Epithelial cell of proximal tubule (primary cell): ENCODE measurements around the gene CBFA2T3. TPM values are rescaled to one million over a fixed set of nuclear protein-coding genes. Genes with fewer than 3 reads are reported as not detected.
"Not testable (repeated sequence)": the region's sequence is repeated elsewhere in the genome, so short reads cannot be mapped to it uniquely, and the experiment has no call there.

Experiments used
- DNase-seq: peaks from one replicate; pipeline ENCODE4 v3.0.0-alpha.2; 2011; ENCODE audit warnings: low read depth
- H3K4me3 ChIP-seq: 2 replicates; pipeline ENCODE4 v1.5.1; 2011; ENCODE audit warnings: low read depth, mild to moderate bottlenecking, low read length
- total RNA-seq: library from RNA; depleted of rRNA; stranded (reverse); fragments of >200 nt; gene quantifications from 2 replicates; pipeline ENCODE4 v1.2.3, GENCODE V29; 2015
- TF ChIP-seq, protein P1 (sequence below): conservative IDR thresholded peaks from 2 replicates; pipeline ENCODE4 v1.5.1; 2012; ENCODE audit warnings: low read depth, mild to moderate bottlenecking, low read length

Gene CBFA2T3
- total RNA-seq, 1 donor from 2014 or later = 0.86 TPM

- TF ChIP-seq, protein P1, sequence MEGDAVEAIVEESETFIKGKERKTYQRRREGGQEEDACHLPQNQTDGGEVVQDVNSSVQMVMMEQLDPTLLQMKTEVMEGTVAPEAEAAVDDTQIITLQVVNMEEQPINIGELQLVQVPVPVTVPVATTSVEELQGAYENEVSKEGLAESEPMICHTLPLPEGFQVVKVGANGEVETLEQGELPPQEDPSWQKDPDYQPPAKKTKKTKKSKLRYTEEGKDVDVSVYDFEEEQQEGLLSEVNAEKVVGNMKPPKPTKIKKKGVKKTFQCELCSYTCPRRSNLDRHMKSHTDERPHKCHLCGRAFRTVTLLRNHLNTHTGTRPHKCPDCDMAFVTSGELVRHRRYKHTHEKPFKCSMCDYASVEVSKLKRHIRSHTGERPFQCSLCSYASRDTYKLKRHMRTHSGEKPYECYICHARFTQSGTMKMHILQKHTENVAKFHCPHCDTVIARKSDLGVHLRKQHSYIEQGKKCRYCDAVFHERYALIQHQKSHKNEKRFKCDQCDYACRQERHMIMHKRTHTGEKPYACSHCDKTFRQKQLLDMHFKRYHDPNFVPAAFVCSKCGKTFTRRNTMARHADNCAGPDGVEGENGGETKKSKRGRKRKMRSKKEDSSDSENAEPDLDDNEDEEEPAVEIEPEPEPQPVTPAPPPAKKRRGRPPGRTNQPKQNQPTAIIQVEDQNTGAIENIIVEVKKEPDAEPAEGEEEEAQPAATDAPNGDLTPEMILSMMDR = no peak
- DNase-seq = no peak
- H3K4me3 ChIP-seq = no peak overlapping the region
Measured at GRCh38 chr16:88919936-88920335, 57.1 kb downstream of the CBFA2T3 start.

DNA sequence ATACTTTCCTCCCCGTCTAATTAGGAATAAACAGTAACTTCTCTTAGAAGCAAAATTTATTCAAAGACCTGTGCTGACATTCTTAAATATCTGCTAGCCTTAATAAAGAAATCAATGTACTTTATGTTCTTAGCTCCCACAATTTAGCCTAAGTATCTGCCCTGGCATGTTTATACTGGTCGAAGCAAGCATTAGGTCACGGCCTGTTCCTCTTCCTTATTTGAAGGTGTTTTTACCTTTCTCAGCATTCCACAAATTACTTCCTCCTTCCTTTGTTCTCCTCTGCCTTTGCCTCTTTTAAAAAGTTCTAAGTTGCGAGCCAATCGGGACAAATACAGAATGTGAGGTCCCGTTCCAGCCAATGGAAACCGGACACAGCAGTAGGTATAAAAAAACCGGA lies 58.1 kb downstream of the CBFA2T3 start:
- DNase-seq, H3K4me3 ChIP-seq: not testable (repeated sequence)

DNA sequence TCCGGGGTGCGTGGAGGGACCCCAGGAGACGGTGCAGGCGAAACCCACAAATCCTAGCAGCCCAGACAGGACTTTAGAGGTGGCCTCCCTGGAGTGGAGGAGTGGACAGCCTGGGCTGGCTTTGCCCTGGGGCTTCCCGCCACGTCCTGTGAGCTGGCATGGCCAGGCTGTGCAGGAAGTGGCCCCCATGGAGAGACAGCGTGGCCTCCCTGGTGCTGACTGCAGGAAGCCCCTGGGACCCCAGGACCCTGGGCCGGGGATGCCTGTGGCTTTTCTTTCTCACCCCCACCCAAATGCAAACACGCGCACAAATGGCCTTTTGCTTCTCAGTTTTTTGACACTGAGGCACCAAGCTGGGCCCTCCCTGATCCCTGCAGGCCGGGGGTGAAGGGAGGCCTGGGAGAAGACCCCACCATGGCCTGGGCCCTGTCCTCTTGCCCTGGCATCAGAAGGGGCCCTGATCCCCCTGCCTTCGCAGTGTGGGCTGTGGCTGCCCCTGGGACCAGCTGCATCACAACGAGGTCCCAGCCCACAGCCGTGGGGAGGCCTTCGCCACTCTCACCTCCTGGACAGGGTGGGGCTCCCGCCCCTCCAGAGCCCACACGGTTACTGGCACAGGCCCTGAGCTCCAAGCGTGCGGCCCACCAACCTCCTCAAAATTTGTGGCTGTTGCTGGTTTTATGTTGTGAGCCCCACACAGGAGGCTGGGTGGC lies 58.9 kb downstream of the CBFA2T3 start:
- DNase-seq = no peak
- TF ChIP-seq, protein P1 = no peak
- H3K4me3 ChIP-seq = no peak overlapping the region

GRCh38 chr16:88917146-88917914 lies 59.7 kb downstream of the CBFA2T3 start:
- TF ChIP-seq, protein P1 = no peak
- no peak for DNase-seq
- no peak overlapping the region for H3K4me3 ChIP-seq

DNA sequence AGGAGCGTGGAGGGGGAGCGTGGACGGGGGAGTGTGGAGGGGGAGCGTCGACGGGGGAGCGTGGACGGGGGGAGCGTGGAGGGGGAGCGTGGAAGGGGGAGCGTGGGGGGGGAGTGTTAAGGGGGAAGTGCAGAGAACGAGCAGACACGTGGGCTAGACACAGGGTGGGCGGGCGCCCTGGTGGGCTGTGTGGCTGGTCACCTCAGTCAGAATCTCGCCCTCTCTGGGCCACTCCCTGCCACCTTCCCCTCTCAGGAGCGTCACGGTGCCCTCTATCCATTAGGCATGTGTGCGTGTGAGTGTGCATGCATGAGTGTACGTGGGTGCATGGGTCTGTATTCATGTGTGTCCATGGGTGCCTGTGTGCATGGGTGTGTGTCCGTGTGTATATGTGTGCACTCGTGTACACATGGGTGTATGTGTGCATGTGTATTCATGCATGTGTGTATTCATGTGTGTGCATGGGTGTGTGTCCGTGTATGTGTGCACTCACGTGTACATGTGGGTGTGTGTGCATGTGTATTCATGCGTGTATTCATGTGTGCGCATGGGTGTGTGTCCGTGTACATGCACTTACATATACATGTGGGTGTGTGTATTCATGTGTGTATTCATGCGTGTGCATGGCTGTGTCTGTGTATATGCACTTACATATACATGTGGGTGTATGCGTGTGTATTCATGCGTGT lies 61.2 kb downstream of the CBFA2T3 start:
- H3K4me3 ChIP-seq = no peak overlapping the region
- no peak for DNase-seq
- TF ChIP-seq, protein P1 = no peak

DNA sequence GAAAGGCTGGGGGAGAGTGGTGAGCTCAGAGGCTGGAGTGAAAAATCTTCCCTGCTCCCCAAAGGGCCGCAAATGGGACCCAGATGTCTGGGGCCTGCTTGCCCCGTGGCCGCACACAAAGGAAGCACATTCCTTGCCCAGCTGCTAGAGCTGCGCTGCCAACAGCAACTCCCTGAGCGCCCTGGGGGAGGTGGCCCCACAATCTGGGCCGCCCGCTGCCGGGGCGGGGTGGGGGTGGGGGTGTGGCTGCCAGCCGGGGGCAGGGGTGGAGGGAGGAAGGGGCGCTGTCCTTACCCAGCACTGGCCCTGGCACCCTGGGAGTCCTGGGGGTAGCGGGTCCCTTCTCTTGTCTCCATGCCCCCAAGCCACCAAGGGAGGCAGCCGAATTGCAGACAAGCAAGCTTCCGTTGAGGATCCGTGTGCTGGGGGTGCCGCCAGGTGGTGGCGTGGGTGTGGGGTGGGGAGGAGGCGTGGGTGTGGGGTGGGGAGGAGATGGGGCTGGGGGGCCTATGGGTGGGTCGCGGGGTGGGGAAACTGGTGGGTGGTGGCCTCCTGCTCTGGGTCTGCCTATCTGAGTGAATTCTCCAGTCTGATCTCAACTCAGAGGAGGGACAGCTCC lies 62.1 kb downstream of the CBFA2T3 start:
- H3K4me3 ChIP-seq = no peak overlapping the region
- DNase-seq = no peak
- TF ChIP-seq, protein P1 = no peak

GRCh38 chr16:88913870-88914269 lies 63.1 kb downstream of the CBFA2T3 start:
- no peak overlapping the region for H3K4me3 ChIP-seq
- DNase-seq = no peak
- TF ChIP-seq, protein P1 = no peak
